Left colon (tissue), 2 donors: ENCODE data around the gene KIAA1671. TPM values are rescaled to one million over a fixed set of nuclear protein-coding genes. Genes with fewer than 3 reads are reported as not detected.
"Not testable (repeated sequence)": the region's sequence is repeated elsewhere in the genome, so short reads cannot be mapped to it uniquely, and the experiment has no call there.

Source experiments
- ATAC-seq: fragments of 200-7000 bp; cut with Tn5 transposase; one replicate; pipeline ENCODE4 v1.9.1; 2020; ENCODE audit warnings: mild to moderate bottlenecking, moderate library complexity
- DNase-seq, 2 donors: peaks; one replicate each; pipeline ENCODE4 v3.0.0-alpha.2; 2020
- intact Hi-C, 2 donors: fragments of 100-400 bp; cut with DNase I in 1 of 2; cut with micrococcal nuclease in 1 of 2; formaldehyde crosslinking; loops; one replicate each; pipeline versions ENCODE4 v1.11.2 to v1.14.0; 2022; cut with DNase I, micrococcal nuclease
- long read RNA-seq: library from polyadenylated mRNA; unstranded; transcript quantifications from one replicate; pipeline ENCODE4 v2.0.0, GENCODE V29; 2021
- total RNA-seq, 2 donors: library from RNA; stranded (reverse); fragmentation: NEBNext Ultra II Directional; extraction: Animal tissue kit (Norgen Biotek cat#: 25700); gene quantifications; one replicate each; pipeline ENCODE4 v1.2.1, GENCODE V29; 2021
- donor health status: DM: no; HTN: no; CAD: no.
- donor health status: DM: yes; HTN: yes; CAD: no.

KIAA1671 gene
- 100 to 1,000 TPM; 100 to 106 TPM for total RNA-seq
- long read RNA-seq, partial matches to known transcripts = 7 of 50 reads
- long read RNA-seq, other reads (novel, unspliced or antisense) = 43 of 50 reads

DNA sequence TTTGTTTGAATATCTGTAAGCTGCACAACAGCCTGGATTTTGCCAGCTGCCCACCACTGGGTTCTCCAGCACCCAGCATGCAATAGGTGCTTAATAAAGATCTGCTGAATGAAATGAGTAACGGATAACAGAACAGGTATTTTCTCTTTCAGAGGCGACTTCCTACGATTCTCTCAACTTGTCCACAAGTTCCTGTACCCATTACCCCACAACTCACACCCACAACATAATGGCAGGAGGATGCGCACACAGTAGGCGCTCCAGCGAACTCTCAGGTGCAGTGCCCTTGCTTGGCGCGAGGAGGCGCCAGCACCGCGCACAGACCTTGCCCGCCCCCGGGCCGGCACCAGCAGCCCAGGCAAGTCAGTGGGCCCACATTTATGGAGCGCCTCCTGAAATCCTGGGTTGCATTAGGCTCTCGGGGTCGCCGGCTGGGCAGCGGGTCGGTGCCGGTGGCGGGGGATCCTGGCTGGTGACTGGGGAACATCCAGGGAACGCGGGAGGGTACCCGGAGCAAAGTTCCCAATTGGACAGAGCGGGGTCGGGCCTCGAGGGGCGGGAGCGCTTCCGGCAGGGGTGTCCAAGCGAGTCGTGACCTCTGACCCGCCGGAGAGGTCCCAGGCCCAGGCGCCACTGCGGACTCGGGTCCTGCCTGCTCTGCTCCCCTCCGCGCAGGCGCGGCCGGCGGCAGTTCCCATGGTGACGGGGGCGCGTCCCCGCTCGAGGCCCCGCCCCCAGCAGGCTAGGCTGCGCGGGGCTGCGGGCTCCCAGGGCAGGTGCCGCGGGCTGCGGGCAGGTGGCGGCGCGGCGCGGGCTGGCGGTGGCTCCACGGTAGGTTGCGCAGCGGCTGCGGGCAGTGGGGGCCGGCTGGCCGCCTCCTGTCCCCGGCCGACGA is at the start of gene KIAA1671:
Gene KIAA1671 (plus strand): TSS at position 775 of the 895 bp plus-strand sequence. CDS start 75,284 bp downstream, outside the sequence.
- peak; percentile 85 for ATAC-seq
- intact Hi-C loops = loop anchor here (2.0 to 10.0 kb wide), 2 partner anchors 93 to 99 kb away; no protein-coding TSS in a partner anchor
- DNase-seq = peak; percentile 81 to 88

DNA sequence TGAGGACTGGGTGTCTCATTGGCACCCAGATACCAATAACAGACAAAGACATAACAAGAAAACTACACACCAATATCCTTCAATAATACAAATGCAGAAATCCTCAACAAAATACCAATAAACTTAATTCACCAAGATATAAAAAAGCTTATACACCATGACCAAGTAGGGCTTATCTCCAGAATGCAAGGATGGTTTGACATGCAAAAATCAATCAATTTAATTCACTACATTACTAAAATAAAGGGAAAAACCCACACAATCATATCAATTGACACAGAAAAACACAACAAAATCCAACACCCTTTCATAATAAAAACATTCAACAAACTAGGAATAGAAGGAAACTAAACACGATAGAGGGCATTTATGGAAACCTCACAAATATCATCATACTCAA is 46.6 kb upstream of the KIAA1671 start:
- intact Hi-C loops = no loop called here
- no peak for ATAC-seq
- DNase-seq = no peak

DNA sequence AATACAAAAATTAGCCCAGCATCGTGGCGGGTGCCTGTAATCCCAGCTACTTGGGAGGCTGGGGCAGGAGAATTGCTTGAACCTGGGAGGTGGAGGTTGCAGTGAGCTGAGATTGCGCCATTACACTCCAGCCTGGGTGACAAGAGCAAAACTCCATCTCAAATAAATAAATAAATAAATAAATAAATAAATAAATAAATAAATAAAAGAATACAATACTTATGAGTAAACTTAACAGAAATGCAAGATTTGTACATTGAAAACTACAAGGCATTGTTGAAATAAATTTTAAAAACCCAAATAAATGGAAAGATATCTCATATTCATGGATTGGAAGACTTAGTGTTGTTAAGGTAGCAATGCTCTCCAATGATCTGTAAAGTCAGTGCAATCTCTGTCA is 45.4 kb upstream of the KIAA1671 start:
- DNase-seq, intact Hi-C loops, ATAC-seq: not testable (repeated sequence)

DNA sequence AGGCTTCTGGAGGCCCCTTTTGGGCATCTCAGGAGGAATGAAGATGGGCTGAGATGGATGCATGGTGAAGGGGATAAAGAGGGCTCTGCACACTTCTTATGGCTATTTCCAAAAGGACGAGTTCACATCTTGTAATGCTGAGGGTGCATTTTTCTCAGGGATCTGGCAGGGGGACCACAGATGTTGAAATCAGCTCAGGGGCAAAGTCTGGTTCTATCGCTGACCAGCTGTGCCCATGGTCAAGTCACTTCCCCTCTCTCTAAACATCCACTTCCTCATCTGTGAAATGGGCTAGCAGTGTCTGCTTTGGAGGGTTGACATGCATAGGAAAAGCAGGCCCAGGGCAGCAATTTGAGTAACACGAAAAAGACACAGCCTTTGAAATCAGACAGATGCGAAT is 32.5 kb upstream of the KIAA1671 start:
- ATAC-seq (no peak), DNase-seq (no peak)
- intact Hi-C loops = no loop called here

DNA sequence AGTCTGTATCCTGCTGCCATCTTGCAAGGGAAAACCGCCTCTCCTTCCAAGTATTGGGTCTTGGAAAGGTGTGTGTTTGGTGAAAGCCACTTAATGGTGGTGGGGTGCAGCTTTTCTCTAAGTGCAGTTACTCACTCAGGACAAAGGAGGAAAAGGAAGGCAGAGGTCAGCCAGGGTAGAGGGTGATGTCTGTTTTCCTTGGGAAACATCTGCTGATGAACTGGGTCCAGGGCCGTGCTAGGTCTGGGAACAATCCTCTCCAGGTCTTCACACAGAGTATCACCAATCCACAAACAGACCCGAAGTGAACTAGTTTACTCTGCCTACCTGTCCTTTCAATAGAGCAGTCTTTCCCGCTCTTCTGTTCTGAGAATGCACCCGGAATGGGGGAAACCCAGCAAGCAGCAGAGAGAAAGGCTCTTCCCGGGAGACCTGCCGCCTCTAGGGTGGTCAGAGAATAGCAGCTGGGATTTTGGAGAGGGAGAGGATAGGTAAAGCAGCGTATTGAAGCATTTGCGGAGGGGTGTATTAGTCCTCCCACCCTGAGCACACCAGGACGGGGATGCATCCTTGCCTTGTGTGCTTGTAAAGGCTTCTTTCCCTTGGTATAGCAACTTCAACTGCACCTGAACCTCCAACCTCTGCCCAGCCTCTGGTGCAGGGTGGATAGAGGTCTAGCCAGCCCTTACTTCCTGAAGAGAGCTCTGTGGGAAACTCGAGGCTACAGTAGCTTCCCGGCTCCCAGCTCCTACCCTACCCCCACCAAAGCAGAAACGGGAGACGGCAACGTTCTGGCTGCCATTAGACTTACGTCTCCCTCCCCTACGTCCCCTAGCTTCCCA is 26.7 kb upstream of the KIAA1671 start:
- intact Hi-C loops = no loop called here
- ATAC-seq (no peak), DNase-seq (no peak)

- no peak for DNase-seq
- intact Hi-C loops = no loop called here
- ATAC-seq = no peak
Measured at GRCh38 chr22:24926428-24926725, 26.1 kb upstream of the KIAA1671 start.

GRCh38 chr22:24926849-24927579 is 25.5 kb upstream of the KIAA1671 start:
- no peak for DNase-seq
- peak; percentile 74 for ATAC-seq
- intact Hi-C loops = no loop called here

GRCh38 chr22:24928322-24928721 is 24.2 kb upstream of the KIAA1671 start:
- peak; percentile 80 for ATAC-seq
- intact Hi-C loops = no loop called here
- no peak for DNase-seq

- no peak for ATAC-seq
- no peak for DNase-seq
- intact Hi-C loops = no loop called here
Measured at GRCh38 chr22:24930678-24931077, 21.8 kb upstream of the KIAA1671 start.

DNA sequence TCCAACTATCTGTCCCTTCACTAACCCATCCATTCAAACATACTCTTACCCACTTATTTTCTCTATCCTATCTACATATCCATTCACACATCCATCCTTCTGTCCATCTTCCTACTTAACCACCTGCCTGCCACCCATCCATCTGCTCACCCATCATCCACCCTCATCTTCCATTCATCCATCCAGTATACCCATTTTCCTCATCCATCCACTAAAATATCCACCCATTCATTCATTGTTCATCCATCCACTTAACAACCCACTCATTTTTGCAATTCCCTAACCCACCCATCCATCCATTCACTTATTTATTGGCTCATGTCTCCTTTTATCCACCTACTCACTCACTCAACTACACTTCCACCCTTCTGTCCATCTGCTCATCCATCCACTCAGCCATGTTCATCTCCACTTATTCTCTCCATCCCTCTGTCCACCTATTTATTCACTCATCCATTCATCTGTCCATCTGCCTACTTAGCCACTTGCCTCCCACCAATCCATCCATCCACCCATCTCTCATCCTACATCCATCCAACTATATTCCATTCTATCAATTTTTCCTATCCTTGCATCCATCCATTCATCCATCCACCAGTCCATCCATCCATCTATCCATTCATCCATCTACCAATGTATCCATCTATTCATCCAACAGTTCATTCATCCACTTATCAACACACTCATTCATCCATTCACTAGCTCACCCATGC is 16.6 kb upstream of the KIAA1671 start:
- intact Hi-C loops = loop anchor here in 1 of 2 donors (5.0 kb wide), 1 partner anchor 111 kb away; no protein-coding TSS in a partner anchor
- no peak for DNase-seq
- no peak for ATAC-seq

- intact Hi-C loops = loop anchor here in 1 of 2 donors (5.0 kb wide), 1 partner anchor 110 kb away; no protein-coding TSS in a partner anchor
- DNase-seq = no peak
- peak; percentile 64 for ATAC-seq
Measured at GRCh38 chr22:24937114-24937513, 15.4 kb upstream of the KIAA1671 start.

- DNase-seq (no peak), ATAC-seq (peak; percentile 68)
Measured at GRCh38 chr22:24938741-24939341, 13.7 kb upstream of the KIAA1671 start.

DNA sequence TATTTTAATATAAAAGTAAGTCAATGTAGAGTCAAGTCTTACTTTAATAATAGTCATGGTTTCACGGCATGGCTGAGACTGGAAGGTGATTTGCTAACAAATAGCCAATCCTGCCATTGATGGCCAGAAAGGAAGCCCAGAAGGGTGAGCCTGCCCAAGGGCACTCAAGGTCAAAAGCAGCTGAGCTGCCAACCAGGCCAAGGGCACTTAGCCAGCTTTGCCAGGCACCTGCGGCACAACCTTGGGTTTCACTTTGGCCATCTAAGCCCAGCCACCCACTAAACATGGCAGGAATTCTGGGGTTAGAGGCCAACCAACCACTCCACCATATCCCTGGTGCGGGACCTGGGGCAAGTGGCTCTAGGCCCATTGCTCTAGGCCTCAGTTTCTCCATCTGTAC is 10.2 kb upstream of the KIAA1671 start:
- DNase-seq (no peak), ATAC-seq (no peak)
- intact Hi-C loops = no loop called here

More at GRCh38 chr22:24938741-24939341, 13.7 kb upstream of the KIAA1671 start:
- intact Hi-C loops = loop anchor here in 1 of 2 donors (5.0 kb wide), 1 partner anchor 108 kb away; no protein-coding TSS in a partner anchor

- ATAC-seq (peak; percentile 14), DNase-seq (no peak)
- intact Hi-C loops = no loop called here
Measured at GRCh38 chr22:24944217-24944937, 8.1 kb upstream of the KIAA1671 start.

GRCh38 chr22:24945430-24945829 is 7.1 kb upstream of the KIAA1671 start:
- DNase-seq = no peak

GRCh38 chr22:24947383-24947782 is 5.1 kb upstream of the KIAA1671 start:
- intact Hi-C loops = no loop called here
- ATAC-seq (no peak), DNase-seq (no peak)

More at GRCh38 chr22:24945430-24945829, 7.1 kb upstream of the KIAA1671 start:
- intact Hi-C loops = no loop called here
- ATAC-seq = no peak

DNA sequence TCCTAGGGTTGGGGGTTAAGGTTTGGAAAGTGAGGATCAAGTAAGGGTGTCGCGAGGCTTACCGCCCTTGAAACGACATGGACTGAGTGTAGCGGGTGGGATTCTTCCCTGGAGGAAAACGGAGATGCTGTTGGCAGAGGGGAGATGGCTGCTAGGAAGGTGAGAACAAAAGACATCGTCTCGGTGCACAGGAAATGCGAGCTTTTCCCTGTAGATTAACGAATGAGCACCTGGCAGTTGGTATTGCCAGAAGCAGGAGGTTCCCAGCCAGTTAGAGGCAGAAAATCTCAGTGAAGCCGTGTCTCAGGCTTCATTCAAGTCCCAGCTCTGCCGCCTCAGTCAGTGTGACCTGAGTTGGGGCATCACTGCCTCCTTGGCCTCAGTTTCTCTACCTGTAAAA is 4.6 kb upstream of the KIAA1671 start:
- DNase-seq (no peak), ATAC-seq (no peak)
- intact Hi-C loops = no loop called here
